HEK293T (cell line): Measurements from ENCODE around the gene MAP3K10.

Source experiments
- CTCF ChIA-PET: fragments of 350-600 bp; formaldehyde crosslinking; extraction: SDS; loops from one replicate; lab custom pipeline; 2021; ENCODE audit warnings: antibody characterized with exemption, inconsistent platforms; lab: Yijun Ruan, JAX
- POLR2A ChIA-PET: fragments of 350-600 bp; formaldehyde crosslinking; extraction: SDS; loops from one replicate; lab custom pipeline; 2020; ENCODE audit warnings: antibody characterized with exemption, inconsistent platforms; lab: Yijun Ruan, JAX
- DNase-seq: peaks from one replicate; pipeline ENCODE4 v3.0.0; 2012; ENCODE audit warnings: mixed read lengths; ENCODE audit errors: extremely low spot score
- ARNT ChIP-seq: fragments of 450-650 bp; IDR thresholded peaks from 2 replicates; pipeline ENCODE4 v1.6.1; 2017; ENCODE audit warnings: mild to moderate bottlenecking
- BHLHE40 ChIP-seq: fragments of 450-650 bp; IDR thresholded peaks from 2 replicates; pipeline ENCODE4 v1.6.1; 2016; ENCODE audit warnings: mild to moderate bottlenecking, moderate library complexity, borderline replicate concordance
- CTBP1 ChIP-seq: fragments of 450-650 bp; IDR thresholded peaks from 2 replicates; pipeline ENCODE4 v1.6.1; 2016; ENCODE audit warnings: borderline replicate concordance
- ELF4 ChIP-seq: fragments of 450-650 bp; IDR thresholded peaks from 2 replicates; pipeline ENCODE4 v1.6.1; 2017; ENCODE audit warnings: antibody characterized with exemption
- FOXA1 ChIP-seq: fragments of 450-650 bp; IDR thresholded peaks from 2 replicates; pipeline ENCODE4 v1.6.1; 2016; ENCODE audit warnings: mild to moderate bottlenecking
- FOXK2 ChIP-seq: fragments of 450-650 bp; IDR thresholded peaks from 2 replicates; pipeline ENCODE4 v1.6.1; 2016; ENCODE audit warnings: mild to moderate bottlenecking
- FOXM1 ChIP-seq: fragments of 450-650 bp; IDR thresholded peaks from 2 replicates; pipeline ENCODE4 v1.6.1; 2017; ENCODE audit warnings: mild to moderate bottlenecking, borderline replicate concordance
- HDGF ChIP-seq: fragments of 450-650 bp; IDR thresholded peaks from 2 replicates; pipeline ENCODE4 v1.6.1; 2017; ENCODE audit warnings: antibody characterized with exemption, borderline replicate concordance
- L3MBTL2 ChIP-seq: fragments of 450-650 bp; conservative IDR thresholded peaks from 2 replicates; pipeline ENCODE4 v1.6.1; 2016; ENCODE audit warnings: mild to moderate bottlenecking
- LEF1 ChIP-seq: fragments of 450-650 bp; IDR thresholded peaks from 2 replicates; pipeline ENCODE4 v1.6.1; 2017; ENCODE audit warnings: mild to moderate bottlenecking, borderline replicate concordance
- NFRKB ChIP-seq: fragments of 450-650 bp; IDR thresholded peaks from 2 replicates; pipeline ENCODE4 v1.6.1; 2016; ENCODE audit warnings: mild to moderate bottlenecking, moderate library complexity
- PKNOX1 ChIP-seq: fragments of 450-650 bp; IDR thresholded peaks from 2 replicates; pipeline ENCODE4 v1.6.1; 2016
- SP1 ChIP-seq: fragments of 450-650 bp; IDR thresholded peaks from 2 replicates; pipeline ENCODE4 v1.6.1; 2017
- SUZ12 ChIP-seq: fragments of 450-650 bp; IDR thresholded peaks from 2 replicates; pipeline ENCODE4 v1.6.1; 2016; ENCODE audit warnings: mild to moderate bottlenecking
- TARDBP ChIP-seq: fragments of 450-650 bp; IDR thresholded peaks from 2 replicates; pipeline ENCODE4 v1.6.1; 2016
- ZNF384 ChIP-seq: fragments of 450-650 bp; IDR thresholded peaks from 2 replicates; pipeline ENCODE4 v1.6.1; 2016

Gene MAP3K10

GRCh38 chr19:40235238-40236025, 44.2 kb downstream of the MAP3K10 start:
- TF ChIP-seq FOXK2 (no peak), ZNF384 (no peak), NFRKB (no peak)
- CTCF ChIA-PET: no interaction called here
- POLR2A ChIA-PET: no interaction called here
- DNase-seq: no peak

- TF ChIP-seq FOXM1: no peak
- TF ChIP-seq SUZ12: no peak
- TF ChIP-seq ARNT: no peak
- no peak for TF ChIP-seq CTBP1
- no peak for TF ChIP-seq TARDBP
- TF ChIP-seq PKNOX1: no peak
- TF ChIP-seq FOXA1: no peak
- TF ChIP-seq LEF1: no peak
- TF ChIP-seq HDGF: no peak
- TF ChIP-seq SP1: no peak
- no peak for TF ChIP-seq ELF4
- no peak for TF ChIP-seq ZNF384
- no peak for TF ChIP-seq FOXK2
- TF ChIP-seq L3MBTL2: no peak
- TF ChIP-seq NFRKB: no peak
- no peak for TF ChIP-seq BHLHE40
- ChIA-PET POLR2A (interaction anchor here (1.1 kb wide), 1 partner anchor 8 kb away, joined by 3 read pairs; no protein-coding TSS in a partner anchor), CTCF (no interaction called here)
- no peak for DNase-seq
These were observed 44.8 kb downstream of the MAP3K10 start for GRCh38 chr19:40236026-40236355.

- DNase-seq: no peak
- ChIA-PET POLR2A (interaction anchor here (1.1 kb wide), 1 partner anchor 9 kb away, joined by 3 read pairs; no protein-coding TSS in a partner anchor), CTCF (no interaction called here)
- no peak for TF ChIP-seq PKNOX1
- no peak for TF ChIP-seq ZNF384
- no peak for TF ChIP-seq L3MBTL2
- no peak for TF ChIP-seq FOXA1
These were observed 45.1 kb downstream of the MAP3K10 start for GRCh38 chr19:40236366-40236765.

GRCh38 chr19:40237791-40238190, 46.6 kb downstream of the MAP3K10 start:
- no peak for DNase-seq
- ChIA-PET POLR2A (no interaction called here), CTCF (no interaction called here)
- TF ChIP-seq HDGF: no peak
- no peak for TF ChIP-seq FOXM1
- no peak for TF ChIP-seq CTBP1
- no peak for TF ChIP-seq SP1
- no peak for TF ChIP-seq FOXK2
- no peak for TF ChIP-seq PKNOX1
- TF ChIP-seq TARDBP: no peak
- TF ChIP-seq L3MBTL2: no peak
- no peak for TF ChIP-seq FOXA1
- TF ChIP-seq ARNT: no peak
- no peak for TF ChIP-seq LEF1
- no peak for TF ChIP-seq ZNF384
- TF ChIP-seq BHLHE40: no peak
- TF ChIP-seq SUZ12: no peak

DNA sequence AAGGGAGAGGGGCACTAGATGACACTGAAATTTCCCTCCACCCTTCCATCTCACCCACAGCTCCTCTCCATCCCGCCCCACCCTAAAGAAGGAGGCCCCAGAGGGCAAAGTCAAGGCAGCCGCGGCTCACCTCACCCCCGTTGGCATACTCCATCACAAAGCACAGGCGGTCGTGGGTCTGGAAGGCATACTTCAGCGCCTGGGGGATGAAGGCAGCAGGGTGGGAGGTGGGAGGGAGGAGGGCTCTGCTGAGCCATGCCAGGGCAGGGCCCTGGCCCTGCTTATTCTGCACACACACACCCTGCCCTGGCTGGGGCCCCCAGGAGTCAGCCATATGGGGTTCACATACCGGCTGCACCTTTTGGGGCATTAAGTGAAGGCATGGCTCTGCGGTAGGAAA, 47.5 kb downstream of the MAP3K10 start:
- CTCF ChIA-PET: no interaction called here
- no peak for DNase-seq
- no peak for TF ChIP-seq SUZ12
- TF ChIP-seq FOXK2: no peak
- POLR2A ChIA-PET: no interaction called here

GRCh38 chr19:40239415-40240226, 48.4 kb downstream of the MAP3K10 start:
- CTCF ChIA-PET: no interaction called here
- POLR2A ChIA-PET: no interaction called here
- TF ChIP-seq ELF4 (no peak), CTBP1 (no peak), SP1 (no peak), L3MBTL2 (no peak), FOXA1 (no peak), LEF1 (no peak), NFRKB (no peak), SUZ12 (no peak), FOXM1 (no peak), ARNT (no peak), TARDBP (no peak), PKNOX1 (no peak), FOXK2 (no peak), HDGF (no peak), ZNF384 (no peak)
- no peak for DNase-seq
